Esophagus squamous epithelium (tissue), 4 donors: ENCODE results near the gene CSTF1.

Experiments
- CTCF ChIP-seq, 6 experiments: fragments of 450-650 bp in 4 of 6; fragments of 200-600 bp in 2 of 6; sonication (generic) in 2 of 6; IDR thresholded peaks; one replicate each; pipeline ENCODE4 v1.5.1; 2016 to 2019; ENCODE audit warnings: antibody characterized with exemption in 6 of 6, mild to moderate bottlenecking in 4 of 6, moderate library complexity in 4 of 6
- POLR2A ChIP-seq, 4 donors: fragments of 450-650 bp; IDR thresholded peaks; one replicate each; pipeline ENCODE4 v1.6.1; 2017; ENCODE audit warnings: antibody characterized with exemption in 4 of 4, mild to moderate bottlenecking in 4 of 4, moderate library complexity in 3 of 4

GRCh38 chr20:56363491-56363890 lies 29.0 kb upstream of the CSTF1 start:
- no peak for TF ChIP-seq CTCF (IDR thresholded peaks at IDR 0.05)
- no peak for TF ChIP-seq POLR2A (IDR thresholded peaks at IDR 0.05)
